Endothelial cell of umbilical vein (primary cell): ENCODE measurements around the gene RIC1.

Experiments
- CTCF ChIP-seq, 2 donors: IDR thresholded peaks; 1 replicate in 1 of 2; 2 replicates in 1 of 2; pipeline ENCODE4 v1.5.1; 2011; ENCODE audit warnings: low read length in 2 of 2, mild to moderate bottlenecking in 2 of 2, moderate library complexity in 2 of 2, control low read depth in 1 of 2, inconsistent platforms in 1 of 2, low read depth in 1 of 2; ENCODE audit not compliant: insufficient read depth in 1 of 2; ENCODE audit errors: extremely low read depth in 1 of 2
- POLR2A ChIP-seq: IDR thresholded peaks from 2 replicates; pipeline ENCODE4 v1.6.1; 2012; ENCODE audit warnings: low read depth, mild to moderate bottlenecking, control low read depth, low read length
- POLR2AphosphoS5 ChIP-seq: IDR thresholded peaks from 2 replicates; pipeline ENCODE4 v1.6.1; 2012; ENCODE audit warnings: low read depth, mild to moderate bottlenecking, control low read depth, low read length, moderate library complexity; ENCODE audit not compliant: insufficient read depth

GRCh38 chr9:5767968-5768932 lies 139.3 kb downstream of the RIC1 start:
- TF ChIP-seq POLR2AphosphoS5 (no peak), POLR2A (no peak), CTCF (IDR thresholded peaks at IDR 0.05; ENCODE audit: extremely low read depth in 1 of 2, insufficient read depth in 1 of 2, low read depth in 1 of 2, low read length in 2 of 2) (no peak)
